Fibroblast of lung (primary cell): ENCODE measurements around the gene ZNF44. TPM values are rescaled to one million over a fixed set of nuclear protein-coding genes. Genes with fewer than 3 reads are reported as not detected.

Source experiments
- DNase-seq, 2 donors: peaks; one replicate each; pipeline versions ENCODE4 v3.0.0 to v3.0.0-alpha.2; 2010; ENCODE audit warnings: low read depth in 2 of 2
- H2AFZ ChIP-seq: 2 replicates; pipeline ENCODE4 v1.5.1; 2012; ENCODE audit warnings: low read length, control low read depth, inconsistent platforms
- H3K27ac ChIP-seq: 2 replicates; pipeline ENCODE4 v1.5.1; 2011; ENCODE audit warnings: low read length, control low read depth; ENCODE audit not compliant: insufficient read depth
- H3K27me3 ChIP-seq: 2 replicates; pipeline ENCODE4 v1.5.1; 2011; ENCODE audit warnings: mild to moderate bottlenecking, low read length; ENCODE audit not compliant: control insufficient read depth, insufficient read depth
- H3K36me3 ChIP-seq: 2 replicates; pipeline ENCODE4 v1.5.1; 2011; ENCODE audit warnings: low read length; ENCODE audit not compliant: control insufficient read depth, insufficient read depth
- H3K4me1 ChIP-seq: 2 replicates; pipeline ENCODE4 v1.5.1; 2011; ENCODE audit warnings: low read length; ENCODE audit not compliant: control insufficient read depth, insufficient read depth; ENCODE audit errors: extremely low read depth
- H3K4me2 ChIP-seq: 2 replicates; pipeline ENCODE4 v1.5.1; 2011; ENCODE audit warnings: low read length, control low read depth; ENCODE audit not compliant: insufficient read depth; ENCODE audit errors: extremely low read depth
- H3K4me3 ChIP-seq, 4 experiments: fragments of 200-600 bp in 1 of 4; sonication (generic) in 1 of 4; replicated peaks in 1 of 4; 2 replicates each; pipeline ENCODE4 v1.5.1; 2011 to 2016; ENCODE audit warnings: low read length in 4 of 4, low read depth in 3 of 4, mild to moderate bottlenecking in 3 of 4, control low read depth in 2 of 4, inconsistent platforms in 1 of 4, mixed read lengths in 1 of 4; ENCODE audit not compliant: insufficient read depth in 1 of 4; ENCODE audit errors: control extremely low read depth in 1 of 4
- H3K79me2 ChIP-seq: 2 replicates; pipeline ENCODE4 v1.5.1; 2012; ENCODE audit warnings: mild to moderate bottlenecking, low read length, inconsistent platforms; ENCODE audit not compliant: control insufficient read depth, insufficient read depth
- H3K9ac ChIP-seq: 2 replicates; pipeline ENCODE4 v1.5.1; 2011; ENCODE audit warnings: mild to moderate bottlenecking, low read length, control low read depth; ENCODE audit not compliant: insufficient read depth
- H3K9me3 ChIP-seq: 2 replicates; pipeline ENCODE4 v1.5.1; 2012; ENCODE audit warnings: low read depth, low read length; ENCODE audit not compliant: control insufficient read depth, insufficient read depth
- H4K20me1 ChIP-seq: 2 replicates; pipeline ENCODE4 v1.5.1; 2011; ENCODE audit warnings: low read length; ENCODE audit not compliant: control insufficient read depth, insufficient read depth; ENCODE audit errors: extremely low read depth
- CTCF ChIP-seq, 2 donors: IDR thresholded peaks in 1 of 2; conservative IDR thresholded peaks in 1 of 2; 1 replicate in 1 of 2; 2 replicates in 1 of 2; pipeline ENCODE4 v1.5.1; 2011 to 2012; ENCODE audit warnings: low read length in 2 of 2, control low read depth in 1 of 2, inconsistent platforms in 1 of 2, low read depth in 1 of 2, mild to moderate bottlenecking in 1 of 2
- EZH2 ChIP-seq: IDR thresholded peaks from 2 replicates; pipeline ENCODE4 v1.5.1; 2012; ENCODE audit warnings: low read length, control low read depth, mild to moderate bottlenecking; ENCODE audit errors: missing control alignments
- polyA plus RNA-seq, 2 donors: library from polyadenylated mRNA; depleted of rRNA in 1 of 2; stranded (reverse) in 1 of 2; unstranded in 1 of 2; fragments of >200 nt; gene quantifications; 2 replicates each; pipeline ENCODE4 v1.2.1, GENCODE V29; 2011 to 2012; ENCODE audit warnings: missing spikeins in 1 of 2
- total RNA-seq: library from RNA; depleted of rRNA; stranded (reverse); fragments of >200 nt; gene quantifications from 2 replicates; pipeline ENCODE4 v1.2.1, GENCODE V29; 2014

ZNF44 gene
- total and polyA plus RNA-seq, 2 donors (not counting 1 experiment from before 2014, with no cell fraction given): 5.9 to 16.3 TPM

GRCh38 chr19:12247644-12248222 is 47.0 kb downstream of the ZNF44 start:
- Histone ChIP-seq H3K4me1 (no peaks in the 10 kb centered on the region), H3K9ac (no peak overlapping the region), H2AFZ (no peak overlapping the region), H3K79me2 (no peaks in the 10 kb centered on the region), H3K27me3 (no peaks in the 10 kb centered on the region), H3K9me3 (no peaks in the 10 kb centered on the region), H4K20me1 (no peaks in the 10 kb centered on the region), H3K27ac (no peak overlapping the region), H3K4me2 (no peak overlapping the region), H3K4me3 (no peak overlapping the region), H3K36me3 (no peaks in the 10 kb centered on the region)
- no peak for DNase-seq
- TF ChIP-seq CTCF (conservative IDR thresholded peaks at IDR 0.05 in 1 of 2, IDR thresholded peaks at IDR 0.05 in 1 of 2; ENCODE audit: low read depth in 1 of 2, low read length in 2 of 2) (no peak), EZH2 (no peak)

- no peaks in the 10 kb centered on the region for H3K27me3 ChIP-seq
- H3K36me3 ChIP-seq: no peaks in the 10 kb centered on the region
- TF ChIP-seq CTCF (conservative IDR thresholded peaks at IDR 0.05 in 1 of 2, IDR thresholded peaks at IDR 0.05 in 1 of 2; ENCODE audit: low read depth in 1 of 2, low read length in 2 of 2): no peak
- no peak for TF ChIP-seq EZH2
- no peaks in the 10 kb centered on the region for H4K20me1 ChIP-seq
- no peak for DNase-seq
- H3K4me1 ChIP-seq: no peaks in the 10 kb centered on the region
- H3K79me2 ChIP-seq: no peaks in the 10 kb centered on the region
- no peak overlapping the region for H3K4me3 ChIP-seq
- H3K4me2 ChIP-seq: no peak overlapping the region
- H3K9me3 ChIP-seq: no peaks in the 10 kb centered on the region
- no peak overlapping the region for H2AFZ ChIP-seq
- no peak overlapping the region for H3K9ac ChIP-seq
- no peak overlapping the region for H3K27ac ChIP-seq
Observed at GRCh38 chr19:12244370-12244769, 50.3 kb downstream of the ZNF44 start.

GRCh38 chr19:12237143-12237839 is 57.4 kb downstream of the ZNF44 start:
- Histone ChIP-seq H3K4me1 (no peaks in the 10 kb centered on the region), H3K4me2 (no peak overlapping the region), H3K27ac (no peak overlapping the region), H2AFZ (no peak overlapping the region), H3K4me3 (no peak overlapping the region), H4K20me1 (no peaks in the 10 kb centered on the region), H3K36me3 (no peaks in the 10 kb centered on the region), H3K9ac (no peak overlapping the region), H3K27me3 (no peaks in the 10 kb centered on the region), H3K79me2 (no peaks in the 10 kb centered on the region), H3K9me3 (no peaks in the 10 kb centered on the region)
- no peak for DNase-seq
- no peak for TF ChIP-seq CTCF (conservative IDR thresholded peaks at IDR 0.05 in 1 of 2, IDR thresholded peaks at IDR 0.05 in 1 of 2; ENCODE audit: low read depth in 1 of 2, low read length in 2 of 2)
- TF ChIP-seq EZH2: no peak
